GM15510 (cell line): ENCODE measurements around the gene ASPDH.

Source experiments
- POLR2A ChIP-seq: IDR thresholded peaks from 3 replicates; pipeline ENCODE4 v1.6.1; 2011; ENCODE audit warnings: borderline replicate concordance; ENCODE audit not compliant: insufficient read length; ENCODE audit errors: extremely low read depth

ASPDH gene

GRCh38 chr19:50511069-50511822 is 2.5 kb downstream of the ASPDH start, which contains the start of gene JOSD2:
JOSD2 (minus strand) TSS chr19:50511191; CDS start chr19:50510431, 760 bp downstream.
- peak; percentile 59 for TF ChIP-seq POLR2A

- TF ChIP-seq POLR2A: no peak
Measured at GRCh38 chr19:50510700-50511068, 3.0 kb downstream of the ASPDH start.

DNA sequence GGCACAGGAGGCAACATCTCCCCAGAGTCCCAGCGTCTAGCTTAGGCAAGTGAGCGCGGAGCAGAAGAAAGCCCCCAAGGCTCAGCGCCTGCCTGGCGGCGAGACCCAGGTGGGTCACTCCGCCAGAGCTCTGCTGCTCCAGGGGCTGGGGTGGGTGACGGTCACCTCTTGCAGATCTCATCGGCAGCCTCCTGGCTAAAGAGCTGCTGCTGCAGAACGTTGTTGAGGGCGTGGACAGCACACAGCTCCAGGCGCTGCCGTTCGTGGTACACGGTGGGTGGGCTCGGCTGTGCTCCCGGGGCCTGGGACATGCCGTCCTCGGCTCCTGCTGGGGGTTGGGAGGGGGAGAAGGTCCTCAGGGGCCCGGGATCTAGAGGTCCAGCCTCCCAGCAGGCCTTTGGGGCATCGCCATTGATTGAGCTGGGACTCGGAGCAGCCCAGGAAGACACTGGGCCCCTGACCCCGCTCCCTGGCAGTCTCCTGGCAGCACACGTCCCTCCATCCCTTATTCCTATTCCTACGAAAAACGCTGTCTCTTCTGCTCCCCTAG is 3.5 kb downstream of the ASPDH start:
- TF ChIP-seq POLR2A: no peak

GRCh38 chr19:50509366-50509765 is 4.3 kb downstream of the ASPDH start:
- TF ChIP-seq POLR2A: no peak

- no peak for TF ChIP-seq POLR2A
Measured at GRCh38 chr19:50508843-50509190, 4.9 kb downstream of the ASPDH start.

DNA sequence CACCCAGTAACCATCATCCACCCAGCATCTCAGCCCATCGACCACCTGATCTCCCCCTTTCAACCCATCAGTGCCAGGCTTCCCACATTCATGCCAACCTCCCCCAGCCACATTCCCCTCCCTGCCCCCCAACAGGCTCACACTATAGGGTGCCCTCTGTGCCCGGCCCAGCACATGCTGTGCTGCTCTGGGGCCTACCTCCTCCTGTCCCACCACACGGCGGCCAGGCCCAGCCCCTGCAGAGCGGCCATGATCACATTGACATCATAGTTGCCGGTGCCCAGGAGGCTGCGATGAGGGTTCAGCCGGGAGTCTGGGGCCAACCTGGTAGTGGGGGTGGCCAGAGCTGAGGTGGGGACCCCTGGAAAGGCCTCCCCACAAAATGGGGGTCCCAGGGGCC is 6.3 kb downstream of the ASPDH start:
- TF ChIP-seq POLR2A: no peak

DNA sequence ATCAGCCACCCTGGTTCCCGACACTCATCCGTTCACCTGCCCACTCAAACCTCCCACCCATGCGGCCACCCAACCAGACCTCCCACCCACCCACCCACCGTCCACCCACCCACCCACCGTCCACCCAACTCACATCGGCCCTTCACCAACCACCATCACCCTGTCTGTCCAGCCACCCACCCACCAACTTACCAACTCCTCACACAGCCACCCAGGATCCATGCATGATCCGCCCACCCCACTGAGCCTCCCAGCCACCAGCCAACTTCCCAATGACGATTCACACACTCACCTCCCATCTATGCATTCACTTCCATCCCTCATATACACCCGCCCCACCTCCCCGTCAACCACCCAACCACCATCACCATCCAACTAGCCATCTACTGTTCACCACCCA is 7.0 kb downstream of the ASPDH start:
- no peak for TF ChIP-seq POLR2A

- no peak for TF ChIP-seq POLR2A
Measured at GRCh38 chr19:50505856-50506611, 7.7 kb downstream of the ASPDH start.

- TF ChIP-seq POLR2A: no peak
Measured at GRCh38 chr19:50501568-50502475, 11.9 kb downstream of the ASPDH start.

DNA sequence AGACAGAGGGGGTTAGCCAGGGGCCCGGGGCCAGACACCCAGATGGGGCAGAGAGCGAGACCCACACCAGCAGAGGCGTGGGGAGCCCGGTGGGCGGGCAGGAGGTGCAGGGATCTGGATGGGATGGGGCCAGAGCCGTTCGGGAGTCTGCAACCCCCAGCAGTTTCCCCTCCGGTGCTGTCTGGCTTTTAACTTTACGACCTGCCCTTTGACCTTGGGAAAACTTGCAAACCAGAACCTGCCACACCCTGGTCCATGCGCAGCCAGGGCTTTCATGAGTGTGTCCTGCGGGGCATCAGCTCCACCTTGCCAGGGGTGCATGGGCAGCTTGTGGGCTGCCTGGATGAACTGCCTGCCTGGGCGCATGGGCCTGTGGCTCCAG is 12.5 kb downstream of the ASPDH start:
- no peak for TF ChIP-seq POLR2A

DNA sequence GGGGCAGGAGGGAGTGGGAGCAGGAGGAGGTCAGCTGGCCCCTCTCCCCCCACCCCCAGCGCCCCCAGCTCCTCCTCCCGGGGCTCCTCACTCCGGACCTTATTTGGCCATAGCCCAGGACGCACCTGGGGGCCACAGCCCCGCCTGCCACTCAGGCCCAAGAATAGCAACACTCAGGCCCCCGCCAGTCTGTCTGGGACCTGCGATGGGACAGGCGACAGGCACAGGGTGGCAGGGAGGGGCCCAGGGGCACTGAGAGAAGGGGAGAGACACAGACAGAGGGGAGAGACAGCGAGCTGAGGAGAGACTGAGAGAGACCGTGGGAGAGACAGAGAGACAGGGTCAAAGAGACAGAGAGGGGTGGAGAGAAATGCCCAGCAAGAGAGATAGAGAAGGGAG is 13.0 kb downstream of the ASPDH start:
- no peak for TF ChIP-seq POLR2A

GRCh38 chr19:50500060-50500752 is 13.5 kb downstream of the ASPDH start:
- TF ChIP-seq POLR2A: no peak

DNA sequence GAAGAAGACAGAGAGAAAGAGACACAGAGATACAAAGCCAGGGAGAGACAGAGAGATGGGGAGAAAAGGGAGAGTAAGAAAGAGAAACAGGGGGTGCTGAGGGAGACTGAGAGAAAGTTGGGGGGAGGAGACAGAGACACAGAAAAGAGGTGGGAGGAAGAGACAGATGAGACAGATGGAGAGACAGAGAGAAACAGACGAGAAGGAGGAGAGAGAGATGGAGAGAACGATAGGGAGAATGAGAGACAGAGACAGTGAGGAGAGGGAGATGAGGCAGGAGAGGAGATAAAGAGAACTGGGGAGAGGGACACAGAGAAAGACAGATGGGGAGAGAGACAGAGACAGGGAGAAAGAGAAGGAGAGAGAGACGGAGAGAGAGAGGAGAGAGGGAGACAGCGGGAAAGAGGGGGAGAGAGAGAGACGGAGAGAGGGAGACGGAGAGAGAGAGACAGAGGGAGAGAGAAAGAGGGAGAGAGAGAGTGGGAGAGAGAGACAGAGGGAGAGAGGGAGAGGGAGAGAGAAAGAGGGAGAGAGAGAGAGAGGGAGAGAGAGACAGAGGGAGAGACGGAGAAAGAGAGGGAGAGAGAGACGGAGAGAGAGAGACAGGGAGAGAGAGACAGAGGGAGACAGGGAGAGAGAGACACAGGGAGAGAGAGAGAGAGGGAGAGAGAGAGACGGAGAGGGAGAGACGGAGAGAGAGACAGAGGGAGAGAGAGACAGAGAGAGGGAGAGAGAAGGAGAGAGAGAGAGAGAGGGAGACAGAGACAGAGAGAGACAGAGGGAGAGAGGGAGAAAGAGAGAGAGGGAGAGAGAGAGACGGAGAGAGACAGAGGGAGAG is 15.3 kb downstream of the ASPDH start:
- no peak for TF ChIP-seq POLR2A

DNA sequence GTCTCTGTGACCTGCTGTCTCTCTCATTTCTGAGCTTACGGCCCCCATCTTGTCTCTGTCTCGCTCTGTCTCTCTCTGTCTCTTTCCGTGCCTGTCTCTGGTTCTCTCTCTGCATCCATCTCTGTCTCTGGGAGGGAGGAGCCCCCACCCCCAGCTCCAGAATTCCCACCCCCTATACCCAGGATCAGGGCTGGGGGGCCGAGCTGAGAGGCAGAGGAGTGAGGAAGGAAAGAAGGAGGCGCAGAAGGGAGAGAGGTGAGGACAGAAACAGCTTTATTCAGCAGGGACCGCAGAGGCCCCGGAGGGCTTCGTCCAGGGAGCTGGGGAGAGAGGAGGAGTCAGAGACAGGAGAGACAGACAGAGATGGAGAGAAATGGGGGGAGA is 16.7 kb downstream of the ASPDH start:
- TF ChIP-seq POLR2A: no peak
